ENCODE measurements around the gene LHFPL3.
"Not testable (repeated sequence)": the region's sequence is repeated elsewhere in the genome, so short reads cannot be mapped to it uniquely, and the experiment has no call there.

LHFPL3 gene

GRCh38 chr7:104625956-104626355 lies 297.6 kb downstream of the LHFPL3 start:
- no peak for DNase-seq

GRCh38 chr7:104627516-104627915 lies 299.1 kb downstream of the LHFPL3 start:
- DNase-seq = no peak

- no peak for DNase-seq
Observed at GRCh38 chr7:104628017-104628416, 299.6 kb downstream of the LHFPL3 start.

GRCh38 chr7:104629408-104629807 lies 301.0 kb downstream of the LHFPL3 start:
- no peak for DNase-seq

GRCh38 chr7:104640506-104640905 lies 312.1 kb downstream of the LHFPL3 start:
- no peak for DNase-seq

GRCh38 chr7:104642560-104642959 lies 314.2 kb downstream of the LHFPL3 start:
- no peak for DNase-seq

GRCh38 chr7:104643587-104644217 lies 315.3 kb downstream of the LHFPL3 start:
- DNase-seq = no peak

GRCh38 chr7:104650991-104651640 lies 322.7 kb downstream of the LHFPL3 start:
- no peak for DNase-seq

GRCh38 chr7:104652434-104652833 lies 324.0 kb downstream of the LHFPL3 start:
- DNase-seq = no peak

- no peak for DNase-seq
Observed at GRCh38 chr7:104652865-104653264, 324.5 kb downstream of the LHFPL3 start.

GRCh38 chr7:104653825-104654401 lies 325.5 kb downstream of the LHFPL3 start:
- no peak for DNase-seq

- no peak for DNase-seq
Observed at GRCh38 chr7:104655592-104655991, 327.2 kb downstream of the LHFPL3 start.

- DNase-seq = no peak
Observed at GRCh38 chr7:104656467-104656866, 328.1 kb downstream of the LHFPL3 start.

- DNase-seq = no peak
Observed at GRCh38 chr7:104657134-104657533, 328.7 kb downstream of the LHFPL3 start.

GRCh38 chr7:104661575-104661974 lies 333.2 kb downstream of the LHFPL3 start:
- no peak for DNase-seq

GRCh38 chr7:104664648-104665047 lies 336.2 kb downstream of the LHFPL3 start:
- DNase-seq = no peak

- DNase-seq = no peak
Observed at GRCh38 chr7:104677587-104677986, 349.2 kb downstream of the LHFPL3 start.

GRCh38 chr7:104679085-104679484 lies 350.7 kb downstream of the LHFPL3 start:
- no peak for DNase-seq

- DNase-seq = no peak
Observed at GRCh38 chr7:104686286-104686685, 357.9 kb downstream of the LHFPL3 start.

GRCh38 chr7:104694710-104695109 lies 366.3 kb downstream of the LHFPL3 start:
- no peak for DNase-seq

GRCh38 chr7:104695563-104695962 lies 367.2 kb downstream of the LHFPL3 start:
- no peak for DNase-seq

GRCh38 chr7:104700336-104700735 lies 371.9 kb downstream of the LHFPL3 start:
- DNase-seq = no peak

GRCh38 chr7:104721027-104721426 lies 392.6 kb downstream of the LHFPL3 start:
- DNase-seq = not testable (repeated sequence)

GRCh38 chr7:104723001-104723400 lies 394.6 kb downstream of the LHFPL3 start:
- DNase-seq = no peak

- DNase-seq = no peak
Observed at GRCh38 chr7:104758504-104758903, 430.1 kb downstream of the LHFPL3 start.
